GM23338 (cell line): ENCODE measurements around the gene PIGP. TPM values are rescaled to one million over a fixed set of nuclear protein-coding genes. Genes with fewer than 3 reads are reported as not detected.

ENCODE experiments used
- ATAC-seq: fragments of 200-7000 bp; cut with Tn5 transposase; 3 replicates; pipeline ENCODE4 v1.9.1; 2020
- DNase-seq: peaks from one replicate; pipeline ENCODE4 v3.0.0-alpha.2; 2015; ENCODE audit warnings: low spot score
- H2AFZ ChIP-seq: fragments of 200-600 bp; sonication (generic); 2 replicates; pipeline ENCODE4 v1.8.0; 2016; ENCODE audit warnings: antibody characterized with exemption, mild to moderate bottlenecking, moderate library complexity
- H3F3A ChIP-seq: fragments of 200-600 bp; sonication (generic); replicated peaks from 2 replicates; pipeline ENCODE4 v1.8.0; 2017; ENCODE audit warnings: antibody characterized with exemption, mixed run types, low read depth
- H3K27ac ChIP-seq: fragments of 200-600 bp; sonication (generic); 2 replicates; pipeline ENCODE4 v1.6.1; 2016; ENCODE audit warnings: low read depth
- H3K27me3 ChIP-seq: fragments of 200-600 bp; sonication (generic); 2 replicates; pipeline ENCODE4 v1.8.0; 2016; ENCODE audit warnings: mild to moderate bottlenecking, mixed run types, moderate library complexity; ENCODE audit not compliant: insufficient read depth
- H3K36me3 ChIP-seq: fragments of 200-600 bp; sonication (generic); 2 replicates; pipeline ENCODE4 v1.8.0; 2016; ENCODE audit warnings: mild to moderate bottlenecking; ENCODE audit not compliant: insufficient read depth
- H3K4me1 ChIP-seq: fragments of 200-600 bp; sonication (generic); 2 replicates; pipeline ENCODE4 v1.8.0; 2016; ENCODE audit warnings: mild to moderate bottlenecking, moderate library complexity; ENCODE audit not compliant: insufficient read depth
- H3K4me2 ChIP-seq: fragments of 200-600 bp; sonication (generic); 2 replicates; pipeline ENCODE4 v1.7.1; 2017; ENCODE audit warnings: mixed run types
- H3K4me3 ChIP-seq: fragments of 200-600 bp; sonication (generic); 2 replicates; pipeline ENCODE4 v1.6.1; 2016; ENCODE audit warnings: mixed run types
- H3K79me2 ChIP-seq: fragments of 200-600 bp; sonication (generic); replicated peaks from 2 replicates; pipeline ENCODE4 v1.8.0; 2017; ENCODE audit warnings: mild to moderate bottlenecking; ENCODE audit not compliant: insufficient read depth
- H3K9me2 ChIP-seq: fragments of 200-600 bp; sonication (generic); 2 replicates; pipeline ENCODE4 v1.8.0; 2017; ENCODE audit not compliant: insufficient read depth
- H4K20me1 ChIP-seq: fragments of 200-600 bp; sonication (generic); replicated peaks from 2 replicates; pipeline ENCODE4 v1.8.0; 2017; ENCODE audit warnings: mild to moderate bottlenecking; ENCODE audit not compliant: insufficient read depth
- H3K27ac Mint-ChIP-seq: 2 replicates; pipeline ENCODE4 v1.8.0; 2020; ENCODE audit warnings: inconsistent platforms, mild to moderate bottlenecking, moderate library complexity, mixed read lengths
- H3K27me3 Mint-ChIP-seq: 3 replicates; pipeline ENCODE4 v1.8.0; 2022; ENCODE audit warnings: low read depth, mild to moderate bottlenecking, moderate library complexity, mixed read lengths, inconsistent platforms; ENCODE audit not compliant: insufficient read depth, poor library complexity
- H3K36me3 Mint-ChIP-seq: 3 replicates; pipeline ENCODE4 v1.8.0; 2021; ENCODE audit warnings: low read depth, mild to moderate bottlenecking, inconsistent platforms, moderate library complexity, mixed read lengths
- H3K4me1 Mint-ChIP-seq: 3 replicates; pipeline ENCODE4 v1.8.0; 2020; ENCODE audit warnings: mild to moderate bottlenecking, inconsistent platforms, mixed read lengths
- H3K4me3 Mint-ChIP-seq: 3 replicates; pipeline ENCODE4 v1.8.0; 2021; ENCODE audit warnings: moderate library complexity, mild to moderate bottlenecking, inconsistent platforms, mixed read lengths
- H3K9me3 Mint-ChIP-seq: 3 replicates; pipeline ENCODE4 v1.8.0; 2020; ENCODE audit warnings: moderate library complexity, mild to moderate bottlenecking, inconsistent platforms, mixed read lengths
- CREB1 ChIP-seq: fragments of 250-450 bp; sonication (Bioruptor Pico); IDR thresholded peaks from 2 replicates; pipeline ENCODE4 v1.5.0; 2020; ENCODE audit warnings: low read depth, mild to moderate bottlenecking, moderate library complexity
- CTCF ChIP-seq, 2 experiments: fragments of 200-600 bp in 1 of 2; sonication (generic) in 1 of 2; conservative IDR thresholded peaks; 2 replicates each; pipeline versions ENCODE4 v1.5.1 to v1.6.1; 2016 to 2017; ENCODE audit warnings: antibody characterized with exemption in 2 of 2, low read depth in 2 of 2, mild to moderate bottlenecking in 2 of 2, moderate library complexity in 1 of 2
- ETS1 ChIP-seq: IDR thresholded peaks from 2 replicates; pipeline ENCODE4 v1.6.1; 2016; ENCODE audit warnings: antibody characterized with exemption
- EZH2phosphoT487 ChIP-seq: fragments of 200-600 bp; sonication (generic); IDR thresholded peaks from one replicate; pipeline ENCODE4 v1.8.1; 2018; ENCODE audit warnings: antibody characterized with exemption; ENCODE audit not compliant: unreplicated experiment
- JUNB ChIP-seq: IDR thresholded peaks from one replicate; pipeline ENCODE4 v1.6.1; 2016; ENCODE audit warnings: antibody characterized with exemption; ENCODE audit not compliant: unreplicated experiment
- POLR2AphosphoS5 ChIP-seq: IDR thresholded peaks from 2 replicates; pipeline ENCODE4 v1.6.1; 2016; ENCODE audit warnings: antibody characterized with exemption, low read depth
- STAT1 ChIP-seq: IDR thresholded peaks from one replicate; pipeline ENCODE4 v1.6.1; 2016; ENCODE audit warnings: antibody characterized with exemption; ENCODE audit not compliant: unreplicated experiment
- ZNF114 ChIP-seq: fragments of 250-450 bp; sonication (Bioruptor Pico); IDR thresholded peaks from 2 replicates; pipeline ENCODE4 v1.5.0; 2020; ENCODE audit warnings: mild to moderate bottlenecking, moderate library complexity
- ZNF331 ChIP-seq: fragments of 250-450 bp; sonication (Bioruptor Pico); IDR thresholded peaks from 2 replicates; pipeline ENCODE4 v1.5.0; 2020; ENCODE audit warnings: low read depth, mild to moderate bottlenecking, moderate library complexity
- long read RNA-seq: library from polyadenylated mRNA; unstranded; transcript quantifications from one replicate; pipeline ENCODE4 v2.0.0, GENCODE V29; 2020; ENCODE audit not compliant: unreplicated experiment
- polyA plus RNA-seq: library from polyadenylated mRNA; unstranded; fragments of >200 nt; fragmentation: Nextera tagmentation; extraction: Ambion mirVana; gene quantifications from 2 replicates; pipeline ENCODE4 v1.2.1, GENCODE V29; 2016
- total RNA-seq: library from RNA; depleted of rRNA; stranded (reverse); fragments of >200 nt; shearing (Covaris generic); gene quantifications from 2 replicates; pipeline ENCODE4 v1.2.3, GENCODE V29; 2014; rRNA removed

The PIGP gene
- total RNA-seq (4.9 and 5.2 TPM in 2 replicates), polyA plus RNA-seq (19.6 and 22.7 TPM in 2 replicates)
- long read RNA-seq, full-length matches to known transcripts, result 14 of 14 reads
- long read RNA-seq, partial matches to known transcripts, result 0 of 14 reads
- long read RNA-seq, other reads (novel, unspliced or antisense), result 0 of 14 reads

GRCh38 chr21:37072988-37073416, at the start of gene PIGP, which contains the start of gene TTC3:
PIGP (minus strand) TSS chr21:37073071; CDS start chr21:37072515, 556 bp downstream.
TTC3 (plus strand) TSS chr21:37073254; CDS start chr21:37087258, 14,004 bp downstream.
- H3K9me2 ChIP-seq, result no peaks in the 10 kb centered on the region
- ATAC-seq, result peak; percentile 81
- H3K79me2 ChIP-seq, result peaks cover 22% of the 10 kb centered on the region
- H3K4me2 ChIP-seq, result peak within 1 kb of the TSS; percentile 89
- H3K4me1 ChIP-seq, result peaks cover 5% of the 10 kb centered on the region; the same call in 1 of the 2 replicates
- no peak within 1 kb of the TSS for H3K27ac ChIP-seq
- Mint-ChIP-seq H3K27ac (no peak within 1 kb of the TSS), H3K9me3 (peaks cover 3% of the 10 kb centered on the region; the same call in 1 of the 3 replicates), H3K4me3 (peak within 1 kb of the TSS; percentile 88), H3K36me3 (peaks cover 10% of the 10 kb centered on the region), H3K4me1 (peaks cover 20% of the 10 kb centered on the region), H3K27me3 (peaks cover 31% of the 10 kb centered on the region)
- H3K4me3 ChIP-seq, result peak within 1 kb of the TSS; percentile 72
- H3K36me3 ChIP-seq, result no peaks in the 10 kb centered on the region
- H3K27me3 ChIP-seq, result peaks cover 44% of the 10 kb centered on the region
- H3F3A ChIP-seq, result no peaks in the 10 kb centered on the region
- peak; percentile 89 for DNase-seq
- peaks cover 4% of the 10 kb centered on the region for H4K20me1 ChIP-seq
- no peak for TF ChIP-seq JUNB
- TF ChIP-seq CREB1 (CRISPR knock-in tag), result peak; percentile 69
- H2AFZ ChIP-seq, result peak within 1 kb of the TSS; percentile 90

GRCh38 chr21:37119421-37120218, 46.7 kb upstream of the PIGP start:
- Mint-ChIP-seq H3K4me3 (no peak overlapping the region), H3K4me1 (no peaks in the 10 kb centered on the region; the same call in 1 of the 3 replicates), H3K27ac (no peak overlapping the region), H3K36me3 (no peaks in the 10 kb centered on the region), H3K9me3 (no peaks in the 10 kb centered on the region), H3K27me3 (no peaks in the 10 kb centered on the region)
- Histone ChIP-seq H3K27me3 (no peaks in the 10 kb centered on the region), H3K4me2 (no peak overlapping the region), H2AFZ (no peak overlapping the region), H3K27ac (no peak overlapping the region), H3K79me2 (no peaks in the 10 kb centered on the region), H3K36me3 (no peaks in the 10 kb centered on the region), H3K4me3 (no peak overlapping the region), H3F3A (no peaks in the 10 kb centered on the region), H3K4me1 (no peaks in the 10 kb centered on the region), H3K9me2 (no peaks in the 10 kb centered on the region), H4K20me1 (no peaks in the 10 kb centered on the region)
- peak; percentile 72 for DNase-seq
- TF ChIP-seq CTCF (conservative IDR thresholded peaks at IDR 0.05; ENCODE audit: low read depth in 2 of 2) (peak; percentile 39 to 55), ZNF331 (CRISPR knock-in tag) (no peak)
- peak; percentile 100 for ATAC-seq

- H3K27me3 Mint-ChIP-seq, result no peaks in the 10 kb centered on the region
- H3K4me1 Mint-ChIP-seq, result no peaks in the 10 kb centered on the region; the same call in 1 of the 3 replicates
- no peaks in the 10 kb centered on the region for H4K20me1 ChIP-seq
- H3K4me1 ChIP-seq, result no peaks in the 10 kb centered on the region
- no peak overlapping the region for H3K4me3 Mint-ChIP-seq
- H3F3A ChIP-seq, result no peaks in the 10 kb centered on the region
- no peak overlapping the region for H3K4me3 ChIP-seq
- no peak overlapping the region for H3K27ac Mint-ChIP-seq
- no peaks in the 10 kb centered on the region for H3K9me3 Mint-ChIP-seq
- H3K79me2 ChIP-seq, result no peaks in the 10 kb centered on the region
- H3K9me2 ChIP-seq, result no peaks in the 10 kb centered on the region
- H3K4me2 ChIP-seq, result no peak overlapping the region
- H3K36me3 ChIP-seq, result no peaks in the 10 kb centered on the region
- DNase-seq (no peak), ATAC-seq (no peak)
- H3K36me3 Mint-ChIP-seq, result no peaks in the 10 kb centered on the region
- no peak overlapping the region for H3K27ac ChIP-seq
- H3K27me3 ChIP-seq, result no peaks in the 10 kb centered on the region
- H2AFZ ChIP-seq, result no peak overlapping the region
- no peak for TF ChIP-seq JUNB
- TF ChIP-seq POLR2AphosphoS5, result no peak
- no peak for TF ChIP-seq STAT1
- TF ChIP-seq EZH2phosphoT487, result no peak
- no peak for TF ChIP-seq ETS1
- TF ChIP-seq ZNF114, result no peak
- no peak for TF ChIP-seq CTCF (conservative IDR thresholded peaks at IDR 0.05; ENCODE audit: low read depth in 2 of 2)
These were observed 45.4 kb upstream of the PIGP start for GRCh38 chr21:37118187-37118826.
